A549 (cell line): ENCODE results near the gene SMG1. TPM values are rescaled to one million over a fixed set of nuclear protein-coding genes. Genes with fewer than 3 reads are reported as not detected.
"Not testable (repeated sequence)": the region's sequence is repeated elsewhere in the genome, so short reads cannot be mapped to it uniquely, and the experiment has no call there.

ENCODE experiments used
- ATAC-seq, 2 experiments: fragments of 200-7000 bp in 1 of 2; fragments of >200 bp in 1 of 2; cut with Nextera tagmentation in 1 of 2; cut with Tn5 transposase in 1 of 2; 3 replicates each; pipeline versions ENCODE4 v1.8.0 to v1.9.1; 2018 to 2020; ENCODE audit warnings: mild to moderate bottlenecking in 1 of 2, moderate library complexity in 1 of 2
- CTCF ChIA-PET: fragments of 300-600 bp; sonication (Branson Sonifier 250); formaldehyde crosslinking; extraction: SDS; loops from one replicate; lab custom pipeline; 2021; ENCODE audit warnings: antibody characterized with exemption, inconsistent platforms; lab: Yijun Ruan, JAX
- POLR2A ChIA-PET: fragments of 350-600 bp; formaldehyde crosslinking; extraction: SDS; loops from one replicate; lab custom pipeline; 2021; ENCODE audit warnings: antibody characterized with exemption, inconsistent platforms; lab: Yijun Ruan, JAX
- DNase-seq, 2 experiments: peaks; one replicate each; pipeline versions ENCODE4 v3.0.0 to v3.0.0-alpha.2; 2011 to 2016; ENCODE audit warnings: low read depth in 1 of 2, low spot score in 1 of 2
- FAIRE-seq: peaks from 2 replicates; lab custom pipeline; 2011; peaks lifted over from hg19 to GRCh38; lab: Jason Lieb, UNC
- H3K27ac ChIP-seq, 2 experiments: fragments of >200 bp; sonication (Bioruptor Twin); formaldehyde crosslinking; 3 replicates each; pipeline ENCODE4 v1.5.1; 2016 to 2017
- H3K4me1 ChIP-seq: fragments of >200 bp; sonication (Bioruptor Twin); formaldehyde crosslinking; 3 replicates; pipeline ENCODE4 v1.6.1; 2016
- H3K4me2 ChIP-seq: fragments of >200 bp; sonication (Bioruptor Twin); formaldehyde crosslinking; 3 replicates; pipeline ENCODE4 v1.6.1; 2016
- H3K4me3 ChIP-seq: fragments of >200 bp; sonication (Bioruptor Twin); formaldehyde crosslinking; 3 replicates; pipeline ENCODE4 v1.5.1; 2016
- H3K9me3 ChIP-seq: fragments of >200 bp; sonication (Bioruptor Twin); formaldehyde crosslinking; 3 replicates; pipeline ENCODE4 v1.6.1; 2016
- CBX2 ChIP-seq: fragments of 200-600 bp; sonication (generic); IDR thresholded peaks from 2 replicates; pipeline ENCODE4 v1.6.1; 2016; ENCODE audit warnings: low read depth, mild to moderate bottlenecking, borderline replicate concordance
- EHMT2 ChIP-seq: fragments of 200-600 bp; sonication (generic); IDR thresholded peaks from 2 replicates; pipeline ENCODE4 v1.6.1; 2016; ENCODE audit warnings: antibody characterized with exemption, low read depth, mild to moderate bottlenecking, moderate library complexity
- FOXS1 ChIP-seq: fragments of 250-450 bp; sonication (Bioruptor Pico); IDR thresholded peaks from 2 replicates; pipeline ENCODE4 v1.5.0; 2020; ENCODE audit warnings: mild to moderate bottlenecking, moderate library complexity
- HES2 ChIP-seq: fragments of >200 bp; sonication (Bioruptor Twin); formaldehyde crosslinking; IDR thresholded peaks from 2 replicates; pipeline ENCODE4 v1.6.1; 2016
- HOXB13 ChIP-seq: fragments of 250-450 bp; sonication (Bioruptor Pico); IDR thresholded peaks from 2 replicates; pipeline ENCODE4 v1.5.0; 2020; ENCODE audit warnings: low read depth, mild to moderate bottlenecking, moderate library complexity
- JUNB ChIP-seq: fragments of >200 bp; sonication (Bioruptor Twin); formaldehyde crosslinking; IDR thresholded peaks from 2 replicates; pipeline ENCODE4 v1.6.1; 2016
- KDM1A ChIP-seq: fragments of 200-600 bp; sonication (generic); IDR thresholded peaks from 2 replicates; pipeline ENCODE4 v1.6.1; 2016; ENCODE audit warnings: low read depth, mild to moderate bottlenecking
- MAX ChIP-seq: IDR thresholded peaks from 2 replicates; pipeline ENCODE4 v1.6.1; 2012
- SREBF2 ChIP-seq: fragments of 450-650 bp; IDR thresholded peaks from 2 replicates; pipeline ENCODE4 v1.6.1; 2014; ENCODE audit warnings: mild to moderate bottlenecking, moderate library complexity
- TP53 ChIP-seq: fragments of 250-450 bp; sonication (Bioruptor Pico); IDR thresholded peaks from 2 replicates; pipeline ENCODE4 v1.5.0; 2021; ENCODE audit warnings: mild to moderate bottlenecking, moderate library complexity
- WGBS: methylation state at CpG from one replicate; pipeline ENCODE4 v1.1.6; 2017; ENCODE audit errors: missing lambda C conversion rate; 5-methylcytosine and 5-hydroxymethylcytosine counted together
- polyA plus RNA-seq, 4 experiments: library from polyadenylated mRNA; depleted of rRNA in 3 of 4; stranded (reverse); fragments of >200 nt; fragmentation: RNase III in 1 of 4; extraction: RNeasy Plus Mini Kit Qiagen cat#74134 plus additional on column Dnase treatment in 1 of 4; gene quantifications; 2 replicates in 3 of 4; 3 replicates in 1 of 4; pipeline ENCODE4 v1.2.3, GENCODE V29; 2011 to 2017

The SMG1 gene
- polyA plus RNA-seq, 2 of the 4 experiments (the other 2 are of a cell fraction): 15.7 to 63.8 TPM

GRCh38 chr16:18784917-18785623 is 141.1 kb downstream of the SMG1 start:
- 83% methylated on average over 8 of the region's 8 CpGs for WGBS
- FAIRE-seq (no peak), ATAC-seq (no peak), DNase-seq (no peak)
- Histone ChIP-seq H3K4me2 (peak overlapping the region; percentile 82), H3K4me1 (peaks cover 41% of the 10 kb centered on the region), H3K4me3 (no peak overlapping the region), H3K27ac (no peak overlapping the region), H3K9me3 (no peaks in the 10 kb centered on the region)
- POLR2A ChIA-PET: interaction anchor here (10.3 kb wide), 1 partner anchor 15 kb away, joined by 208 read pairs; the partner anchor contains the start of gene ARL6IP1
- CTCF ChIA-PET: interaction anchor here (1.3 kb wide), 1 partner anchor 17 kb away, joined by 5 read pairs; the partner anchor contains the start of gene ARL6IP1
- TF ChIP-seq FOXS1 (no peak), KDM1A (no peak), HES2 (no peak), CBX2 (no peak), SREBF2 (no peak)

- no peaks in the 10 kb centered on the region for H3K9me3 ChIP-seq
- H3K27ac ChIP-seq: no peak overlapping the region
- TF ChIP-seq HOXB13 (CRISPR knock-in tag) (no peak), TP53 (CRISPR knock-in tag) (no peak), EHMT2 (no peak), JUNB (no peak)
- ChIA-PET CTCF (interaction anchor here (1.1 kb wide), 1 partner anchor 18 kb away, joined by 3 read pairs; no protein-coding TSS in a partner anchor), POLR2A (interaction anchor here (10.3 kb wide), 1 partner anchor 17 kb away, joined by 208 read pairs; the partner anchor contains the start of gene ARL6IP1)
- FAIRE-seq (no peak), ATAC-seq (no peak), DNase-seq (no peak)
- 84% methylated on average over 17 of the region's 17 CpGs for WGBS
- H3K4me3 ChIP-seq: no peak overlapping the region
- peaks cover 41% of the 10 kb centered on the region for H3K4me1 ChIP-seq
- H3K4me2 ChIP-seq: no peak overlapping the region
These were observed 142.5 kb downstream of the SMG1 start for GRCh38 chr16:18783430-18784341.

GRCh38 chr16:18782697-18783429 is 143.3 kb downstream of the SMG1 start:
- DNase-seq: no peak
- Histone ChIP-seq H3K4me2 (no peak overlapping the region), H3K9me3 (no peaks in the 10 kb centered on the region), H3K27ac (no peak overlapping the region), H3K4me1 (peaks cover 34% of the 10 kb centered on the region), H3K4me3 (no peak overlapping the region)
- ChIA-PET CTCF (no interaction called here), POLR2A (no interaction called here)
- TF ChIP-seq TP53 (CRISPR knock-in tag) (peak; percentile 26; the same call in 1 of the 2 replicates), MAX (no peak)
- 90% methylated on average over 8 of the region's 8 CpGs for WGBS
- FAIRE-seq: no peak
- no peak for ATAC-seq

GRCh38 chr16:18781232-18781631 is 145.0 kb downstream of the SMG1 start:
- ATAC-seq, H3K9me3 ChIP-seq, H3K4me2 ChIP-seq, H3K4me3 ChIP-seq, POLR2A ChIA-PET, FAIRE-seq, DNase-seq, CTCF ChIA-PET, H3K27ac ChIP-seq: not testable (repeated sequence)
- peaks cover 18% of the 10 kb centered on the region for H3K4me1 ChIP-seq
- WGBS: 89% methylated on average over 6 of the region's 6 CpGs

GRCh38 chr16:18780460-18781026 is 145.7 kb downstream of the SMG1 start:
- WGBS: 81% methylated on average over 8 of the region's 8 CpGs
- CTCF ChIA-PET, FAIRE-seq: not testable (repeated sequence)

GRCh38 chr16:18777664-18778063 is 148.5 kb downstream of the SMG1 start:
- CTCF ChIA-PET, H3K27ac ChIP-seq, H3K4me3 ChIP-seq, H3K4me2 ChIP-seq, H3K9me3 ChIP-seq, H3K4me1 ChIP-seq, POLR2A ChIA-PET, ATAC-seq, FAIRE-seq, DNase-seq: not testable (repeated sequence)
- 85% methylated on average over 1 of the region's 1 CpG for WGBS

More at GRCh38 chr16:18780460-18781026, 145.7 kb downstream of the SMG1 start:
- H3K4me3 ChIP-seq, H3K9me3 ChIP-seq, POLR2A ChIA-PET, DNase-seq, H3K4me2 ChIP-seq, H3K27ac ChIP-seq: not testable (repeated sequence)
- ATAC-seq: peak; percentile 42 to 49
- H3K4me1 ChIP-seq: peaks cover 11% of the 10 kb centered on the region; the same call in 2 of the 3 replicates

- ATAC-seq: peak in 1 of 2 experiments; percentile 15; a peak in 1 of 6 replicates
- H3K4me2 ChIP-seq, H3K27ac ChIP-seq, H3K4me3 ChIP-seq, POLR2A ChIA-PET, DNase-seq, FAIRE-seq, H3K4me1 ChIP-seq, CTCF ChIA-PET, H3K9me3 ChIP-seq: not testable (repeated sequence)
- 61% methylated on average over 5 of the region's 5 CpGs for WGBS
These were observed 149.9 kb downstream of the SMG1 start for GRCh38 chr16:18776334-18776733.

- FAIRE-seq, H3K4me2 ChIP-seq, POLR2A ChIA-PET, ATAC-seq, CTCF ChIA-PET, H3K27ac ChIP-seq, H3K4me3 ChIP-seq, H3K9me3 ChIP-seq, H3K4me1 ChIP-seq, DNase-seq: not testable (repeated sequence)
- WGBS: 96% methylated on average over 4 of the region's 4 CpGs
These were observed 151.6 kb downstream of the SMG1 start for GRCh38 chr16:18774651-18775050.
